HEK293 (cell line): ENCODE data around the gene CPNE8.

ENCODE experiments used
- CTCF ChIP-seq: fragments of 450-650 bp; formaldehyde crosslinking; IDR thresholded peaks from 2 replicates; pipeline ENCODE4 v1.5.1; 2016; ENCODE audit warnings: missing biosample characterization, missing genetic modification characterization
- ZBTB21 ChIP-seq: fragments of 450-650 bp; formaldehyde crosslinking; IDR thresholded peaks from 2 replicates; pipeline ENCODE4 v1.5.1; 2017; ENCODE audit warnings: missing biosample characterization, missing genetic modification characterization

- no peak for TF ChIP-seq CTCF
- TF ChIP-seq ZBTB21 = no peak
These were observed 73.7 kb downstream of the CPNE8 start for GRCh38 chr12:38831715-38832114.
